Heart left ventricle (tissue), 13 donors: ENCODE results near the gene SLC19A3.

Experiments
- POLR2A ChIP-seq, 2 donors: fragments of 450-650 bp; IDR thresholded peaks; one replicate each; pipeline ENCODE4 v1.6.1; 2017; ENCODE audit warnings: antibody characterized with exemption in 2 of 2, mild to moderate bottlenecking in 2 of 2, moderate library complexity in 2 of 2
- TF ChIP-seq, protein P1 (sequence below), 12 donors: fragments of 200-600 bp; sonication (generic) in 4 of 12; IDR thresholded peaks; one replicate each; pipeline versions ENCODE4 v1.5.0 to v1.8.0; 2018 to 2022; ENCODE audit warnings: antibody characterized with exemption in 12 of 12, mild to moderate bottlenecking in 5 of 12
- donor health status: ischemic (EF 13 %, LVEDD 7.1; RV severe dilation, severe dysfunction).
- donor health status: DM: no; HTN: yes; CAD: no.
- donor health status: DM: no; HTN: no; CAD: no.
- donor health status: ischemic (EF 25% LVEDD 6.9; RV normal size, moderate dysfunction).
- donor health status: ischemic (EF 25% LVEDD 5.7; RV mildly dilated, moderate dysfunction).
- donor health status: ischemic (EF 35%, LVEDD 5.7; RV mildly dilated, moderate dysfunction).
- donor health status: nonischemic (EF 11% LVEDD 7.7; RV severe dilation, severe dysfunction).
- donor health status: DM: yes; HTN: yes; CAD: no.
- donor health status: PGD.
- donor health status: ischemic (EF 29% LVEDD 5.4; RV normal size, mild dysfunction).
- donor health status: nonischemic (EF 23%, LVEDD 6.1; RV moderate dilation, normal function).

DNA sequence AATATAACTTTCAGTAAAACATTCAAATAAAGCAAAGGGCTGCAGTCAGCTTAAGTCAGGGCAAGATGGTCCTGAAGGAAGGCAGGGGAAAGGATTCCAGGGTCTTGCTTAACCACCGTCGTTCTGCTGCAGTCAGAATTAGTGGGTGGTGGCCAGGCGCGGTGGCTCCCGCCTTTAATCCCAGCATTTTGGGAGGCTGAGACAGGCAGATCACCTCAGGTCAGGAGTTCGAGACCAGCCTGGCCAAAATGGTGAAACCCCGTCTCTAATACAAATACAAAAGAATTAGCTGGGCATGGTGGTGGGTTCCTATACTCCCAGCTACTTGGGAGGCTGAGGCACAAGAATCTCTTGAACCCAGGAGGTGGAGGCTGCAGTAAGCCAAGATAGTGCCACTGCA lies 6.8 kb downstream of the SLC19A3 start:
- TF ChIP-seq, protein P1, sequence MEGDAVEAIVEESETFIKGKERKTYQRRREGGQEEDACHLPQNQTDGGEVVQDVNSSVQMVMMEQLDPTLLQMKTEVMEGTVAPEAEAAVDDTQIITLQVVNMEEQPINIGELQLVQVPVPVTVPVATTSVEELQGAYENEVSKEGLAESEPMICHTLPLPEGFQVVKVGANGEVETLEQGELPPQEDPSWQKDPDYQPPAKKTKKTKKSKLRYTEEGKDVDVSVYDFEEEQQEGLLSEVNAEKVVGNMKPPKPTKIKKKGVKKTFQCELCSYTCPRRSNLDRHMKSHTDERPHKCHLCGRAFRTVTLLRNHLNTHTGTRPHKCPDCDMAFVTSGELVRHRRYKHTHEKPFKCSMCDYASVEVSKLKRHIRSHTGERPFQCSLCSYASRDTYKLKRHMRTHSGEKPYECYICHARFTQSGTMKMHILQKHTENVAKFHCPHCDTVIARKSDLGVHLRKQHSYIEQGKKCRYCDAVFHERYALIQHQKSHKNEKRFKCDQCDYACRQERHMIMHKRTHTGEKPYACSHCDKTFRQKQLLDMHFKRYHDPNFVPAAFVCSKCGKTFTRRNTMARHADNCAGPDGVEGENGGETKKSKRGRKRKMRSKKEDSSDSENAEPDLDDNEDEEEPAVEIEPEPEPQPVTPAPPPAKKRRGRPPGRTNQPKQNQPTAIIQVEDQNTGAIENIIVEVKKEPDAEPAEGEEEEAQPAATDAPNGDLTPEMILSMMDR (IDR thresholded peaks at IDR 0.05), result no peak
- no peak for TF ChIP-seq POLR2A (IDR thresholded peaks at IDR 0.05)
